ENCODE data around the gene CRACR2B.

Gene CRACR2B

DNA sequence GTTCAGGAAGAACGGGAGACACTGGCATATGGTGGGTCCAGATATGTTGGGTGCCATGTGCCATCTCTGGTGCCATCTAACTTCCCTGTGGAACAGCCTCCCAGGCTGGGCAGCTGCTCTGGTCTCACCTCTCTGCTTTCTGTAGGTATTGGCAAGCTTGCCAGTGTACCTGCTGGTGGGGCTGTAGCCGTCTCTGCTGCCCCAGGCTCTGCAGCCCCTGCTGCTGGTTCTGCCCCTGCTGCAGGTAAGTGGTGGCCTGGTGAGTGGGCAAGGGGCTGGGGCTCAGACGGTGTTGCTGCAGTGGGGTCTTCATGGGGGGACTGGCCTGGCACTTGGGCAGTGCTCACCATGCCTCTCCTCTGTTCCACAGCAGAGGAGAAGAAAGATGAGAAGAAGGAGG, 15.3 kb upstream of the CRACR2B start:
- Histone ChIP-seq H3K4me1 (ENCODE audit: control insufficient read depth, insufficient read depth, low read length) (no peaks in the 10 kb centered on the region), H3K4me3 (ENCODE audit: low read depth, low read length) (no peak overlapping the region), H3K36me3 (ENCODE audit: control insufficient read depth in 2 of 2, insufficient read depth in 1 of 2, low read length in 2 of 2) (peaks cover 4 to 45% of the 10 kb centered on the region in 2 experiments; a peak in 2 of 3 replicates), H3K27ac (ENCODE audit: extremely low read depth, low read depth, low read length) (no peak overlapping the region), H3K9me3 (ENCODE audit: control insufficient read depth, insufficient read depth, low read depth, low read length) (no peaks in the 10 kb centered on the region)
- no peak for TF ChIP-seq KLF10 (tag by site-specific recombination; IDR thresholded peaks at IDR 0.05)
- TF ChIP-seq TSHZ1 (tag by site-specific recombination; IDR thresholded peaks at IDR 0.05; ENCODE audit: borderline replicate concordance): no peak
- TF ChIP-seq ZNF292 (tag by site-specific recombination; IDR thresholded peaks at IDR 0.05; ENCODE audit: borderline replicate concordance, low read depth): no peak
- no peak for TF ChIP-seq FEZF1 (tag by site-specific recombination; IDR thresholded peaks at IDR 0.05)
- CTCF ChIA-PET: interaction anchor here (0.6 to 1.2 kb wide), 2 partner anchors 52 to 60 kb away, joined by 3 read pairs; no protein-coding TSS in a partner anchor
- POLR2A ChIA-PET: interaction anchor here (1.1 to 11.4 kb wide), 2 partner anchors 22 to 32 kb away, joined by 4 to 202 read pairs; partner anchors contain the start of genes CD151 and CRACR2B

DNA sequence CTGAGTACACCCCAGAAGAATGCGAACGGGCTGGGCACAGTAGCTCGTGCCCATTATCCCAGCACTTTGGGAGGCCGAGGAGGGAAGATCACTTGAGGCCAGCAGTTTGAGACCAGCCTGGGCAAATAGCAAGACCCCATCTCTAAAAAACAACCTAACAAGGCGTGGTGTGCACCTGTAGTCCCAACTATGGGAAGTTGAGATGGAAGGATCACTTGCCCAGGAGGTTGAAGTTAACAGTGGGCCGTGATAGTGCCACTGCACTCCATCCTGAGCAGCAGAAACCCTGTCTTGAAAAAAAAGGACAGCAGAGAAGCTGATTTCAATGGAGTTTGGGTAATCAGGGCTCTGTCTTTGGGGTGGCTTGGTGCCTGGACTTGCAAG, 14.7 kb upstream of the CRACR2B start:
- no peak overlapping the region for H3K4me3 ChIP-seq (ENCODE audit: low read depth, low read length)
- H3K36me3 ChIP-seq (ENCODE audit: control insufficient read depth in 2 of 2, insufficient read depth in 1 of 2, low read length in 2 of 2): peaks cover 4 to 45% of the 10 kb centered on the region in 2 experiments; a peak in 2 of 3 replicates
- no peak overlapping the region for H3K27ac ChIP-seq (ENCODE audit: extremely low read depth, low read depth, low read length)
- POLR2A ChIA-PET: interaction anchor here (0.6 to 11.4 kb wide), 4 partner anchors 15 to 280 kb away, joined by 3 to 202 read pairs (median 4); partner anchors contain the start of genes CD151, CRACR2B and SLC25A22
- CTCF ChIA-PET: interaction anchor here (0.6 kb wide), 1 partner anchor 47 kb away, joined by 4 read pairs; no protein-coding TSS in a partner anchor
- H3K9me3 ChIP-seq (ENCODE audit: control insufficient read depth, insufficient read depth, low read depth, low read length): no peaks in the 10 kb centered on the region
- H3K4me1 ChIP-seq (ENCODE audit: control insufficient read depth, insufficient read depth, low read length): no peaks in the 10 kb centered on the region
- TF ChIP-seq ZNF302 (tag by site-specific recombination; IDR thresholded peaks at IDR 0.05; ENCODE audit: low read depth) (no peak), ZNF623 (tag by site-specific recombination; IDR thresholded peaks at IDR 0.05) (no peak), ZEB2 (tag by site-specific recombination; IDR thresholded peaks at IDR 0.05) (no peak), ZNF416 (tag by site-specific recombination; IDR thresholded peaks at IDR 0.05) (no peak), ZNF121 (tag by site-specific recombination; IDR thresholded peaks at IDR 0.05) (peak; percentile 94), MZF1 (tag by site-specific recombination; IDR thresholded peaks at IDR 0.05; ENCODE audit: borderline replicate concordance) (no peak), WT1 (tag by site-specific recombination; IDR thresholded peaks at IDR 0.05) (no peak), ZNF423 (tag by site-specific recombination; IDR thresholded peaks at IDR 0.05) (no peak)

DNA sequence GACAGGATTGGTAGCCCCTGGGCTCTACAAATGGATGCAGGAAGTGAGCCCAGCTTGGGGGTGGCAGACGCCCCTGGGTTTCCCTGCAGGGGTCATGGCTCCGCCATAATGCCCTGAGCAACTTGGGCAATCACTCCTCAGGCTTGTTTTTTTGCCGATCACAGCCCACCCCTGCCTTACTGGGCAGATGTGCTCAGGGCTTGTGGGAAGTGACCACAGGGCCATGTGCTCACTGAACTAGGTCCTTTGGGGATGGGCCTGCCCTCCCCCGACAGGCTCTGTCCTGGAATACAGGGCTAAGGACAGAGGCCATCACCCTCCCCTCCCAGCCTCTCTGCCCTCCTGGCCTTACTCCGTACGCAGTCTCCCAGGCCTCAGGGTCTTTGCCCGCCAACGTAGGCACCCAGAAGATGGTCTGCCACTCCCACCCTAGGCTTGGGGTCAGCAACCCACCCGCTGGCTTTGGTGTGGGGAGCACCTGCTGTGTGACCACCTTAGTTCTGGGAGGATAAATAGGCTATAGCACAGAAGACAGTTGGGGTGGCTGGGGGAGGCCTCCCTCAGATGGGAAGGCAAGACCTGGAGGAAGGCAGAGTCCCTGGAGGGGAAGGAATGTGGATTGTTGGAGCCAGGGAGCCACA, 14.1 kb upstream of the CRACR2B start:
- CTCF ChIA-PET: no interaction called here
- POLR2A ChIA-PET: interaction anchor here (0.6 to 11.4 kb wide), 5 partner anchors 21 to 281 kb away, joined by 3 to 202 read pairs (median 3); partner anchors contain the start of genes CD151 and CRACR2B
- peaks cover 4 to 45% of the 10 kb centered on the region in 2 experiments; a peak in 2 of 3 replicates for H3K36me3 ChIP-seq (ENCODE audit: control insufficient read depth in 2 of 2, insufficient read depth in 1 of 2, low read length in 2 of 2)
- H3K4me3 ChIP-seq (ENCODE audit: low read depth, low read length): no peak overlapping the region
- H3K27ac ChIP-seq (ENCODE audit: extremely low read depth, low read depth, low read length): no peak overlapping the region
- no peaks in the 10 kb centered on the region for H3K4me1 ChIP-seq (ENCODE audit: control insufficient read depth, insufficient read depth, low read length)
- TF ChIP-seq ZNF626 (tag by site-specific recombination; IDR thresholded peaks at IDR 0.05): no peak
- TF ChIP-seq, protein P1, sequence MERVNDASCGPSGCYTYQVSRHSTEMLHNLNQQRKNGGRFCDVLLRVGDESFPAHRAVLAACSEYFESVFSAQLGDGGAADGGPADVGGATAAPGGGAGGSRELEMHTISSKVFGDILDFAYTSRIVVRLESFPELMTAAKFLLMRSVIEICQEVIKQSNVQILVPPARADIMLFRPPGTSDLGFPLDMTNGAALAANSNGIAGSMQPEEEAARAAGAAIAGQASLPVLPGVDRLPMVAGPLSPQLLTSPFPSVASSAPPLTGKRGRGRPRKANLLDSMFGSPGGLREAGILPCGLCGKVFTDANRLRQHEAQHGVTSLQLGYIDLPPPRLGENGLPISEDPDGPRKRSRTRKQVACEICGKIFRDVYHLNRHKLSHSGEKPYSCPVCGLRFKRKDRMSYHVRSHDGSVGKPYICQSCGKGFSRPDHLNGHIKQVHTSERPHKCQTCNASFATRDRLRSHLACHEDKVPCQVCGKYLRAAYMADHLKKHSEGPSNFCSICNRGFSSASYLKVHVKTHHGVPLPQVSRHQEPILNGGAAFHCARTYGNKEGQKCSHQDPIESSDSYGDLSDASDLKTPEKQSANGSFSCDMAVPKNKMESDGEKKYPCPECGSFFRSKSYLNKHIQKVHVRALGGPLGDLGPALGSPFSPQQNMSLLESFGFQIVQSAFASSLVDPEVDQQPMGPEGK (tag by site-specific recombination; IDR thresholded peaks at IDR 0.05): 0 out of 2 replicates have a peak, but pooled peaks have one; percentile 17
- H3K9me3 ChIP-seq (ENCODE audit: control insufficient read depth, insufficient read depth, low read depth, low read length): no peaks in the 10 kb centered on the region

All from HEK293 (cell line).